CD14-positive monocyte (primary cell): ENCODE results near the gene OTUD7B. TPM values are rescaled to one million over a fixed set of nuclear protein-coding genes. Genes with fewer than 3 reads are reported as not detected.

Source experiments
- DNase-seq, 3 donors: peaks; one replicate each; pipeline ENCODE4 v3.0.0-alpha.2; 2011 to 2022
- H2AFZ ChIP-seq: 2 replicates; pipeline ENCODE4 v1.6.0; 2012; ENCODE audit warnings: mild to moderate bottlenecking, low read depth, low read length, inconsistent platforms; ENCODE audit not compliant: insufficient read depth, poor library complexity, severe bottlenecking
- H3K27ac ChIP-seq, 2 donors: 1 replicate in 1 of 2; 2 replicates in 1 of 2; pipeline ENCODE4 v1.5.1; 2012 to 2013; ENCODE audit warnings: low read length in 2 of 2, control low read depth in 1 of 2, inconsistent platforms in 1 of 2, low read depth in 1 of 2, mild to moderate bottlenecking in 1 of 2
- H3K27me3 ChIP-seq, 2 donors: one replicate each; pipeline versions ENCODE4 v1.6.0 to v1.6.1; 2011 to 2013; ENCODE audit warnings: low read length in 2 of 2; ENCODE audit not compliant: control insufficient read depth in 2 of 2, insufficient read depth in 2 of 2
- H3K36me3 ChIP-seq, 2 donors: replicated peaks in 1 of 2; 1 replicate in 1 of 2; 2 replicates in 1 of 2; pipeline versions ENCODE4 v1.5.1 to v1.6.1; 2012 to 2013; ENCODE audit warnings: low read length in 2 of 2, control low read depth in 1 of 2, inconsistent platforms in 1 of 2, mild to moderate bottlenecking in 1 of 2; ENCODE audit not compliant: insufficient read depth in 2 of 2, control insufficient read depth in 1 of 2
- H3K4me1 ChIP-seq, 2 donors: 1 replicate in 1 of 2; 2 replicates in 1 of 2; pipeline versions ENCODE4 v1.5.1 to v1.6.1; 2012 to 2013; ENCODE audit warnings: low read length in 2 of 2, control low read depth in 1 of 2, inconsistent platforms in 1 of 2, mild to moderate bottlenecking in 1 of 2, moderate library complexity in 1 of 2; ENCODE audit not compliant: insufficient read depth in 2 of 2, control insufficient read depth in 1 of 2
- H3K4me2 ChIP-seq: replicated peaks from 2 replicates; pipeline ENCODE3; 2012; ENCODE audit warnings: low read length, moderate library complexity, mild to moderate bottlenecking; ENCODE audit not compliant: poor library complexity, severe bottlenecking; ENCODE audit errors: extremely low read depth
- H3K4me3 ChIP-seq, 3 experiments: fragments of 200-600 bp in 1 of 3; sonication (generic) in 1 of 3; replicated peaks in 1 of 3; 1 replicate in 2 of 3; 2 replicates in 1 of 3; pipeline ENCODE4 v1.5.1; 2011 to 2013; ENCODE audit warnings: low read length in 3 of 3, mild to moderate bottlenecking in 3 of 3, control low read depth in 2 of 3, low read depth in 2 of 3, inconsistent platforms in 1 of 3, moderate library complexity in 1 of 3
- H3K79me2 ChIP-seq: 2 replicates; pipeline ENCODE4 v1.6.0; 2012; ENCODE audit warnings: mild to moderate bottlenecking, control low read depth, inconsistent platforms, low read length, moderate library complexity; ENCODE audit not compliant: insufficient read depth
- H3K9ac ChIP-seq: 2 replicates; pipeline ENCODE4 v1.6.0; 2017; ENCODE audit warnings: low read length, mild to moderate bottlenecking; ENCODE audit not compliant: insufficient read depth, poor library complexity, severe bottlenecking
- H3K9me3 ChIP-seq, 2 donors: replicated peaks in 1 of 2; 1 replicate in 1 of 2; 2 replicates in 1 of 2; pipeline versions ENCODE4 v1.5.1 to v1.6.1; 2012 to 2013; ENCODE audit warnings: low read length in 2 of 2, control low read depth in 1 of 2; ENCODE audit not compliant: control insufficient read depth in 1 of 2, insufficient read depth in 1 of 2
- H4K20me1 ChIP-seq: 2 replicates; pipeline ENCODE4 v1.6.0; 2012; ENCODE audit warnings: mild to moderate bottlenecking, low read length, control low read depth, moderate library complexity; ENCODE audit not compliant: insufficient read depth
- H3K27ac Mint-ChIP-seq, 7 donors: one replicate each; pipeline ENCODE4 v1.8.0; 2020; ENCODE audit warnings: mild to moderate bottlenecking in 7 of 7, mixed read lengths in 7 of 7, moderate library complexity in 6 of 7, inconsistent platforms in 2 of 7
- H3K27me3 Mint-ChIP-seq, 3 donors: one replicate each; pipeline ENCODE4 v1.8.0; 2021 to 2022; ENCODE audit warnings: low read depth in 3 of 3, mild to moderate bottlenecking in 3 of 3, mixed read lengths in 3 of 3, moderate library complexity in 3 of 3, inconsistent platforms in 1 of 3
- H3K36me3 Mint-ChIP-seq, 2 donors: one replicate each; pipeline ENCODE4 v1.8.0; 2020; ENCODE audit warnings: mixed read lengths in 2 of 2, inconsistent platforms in 1 of 2, mild to moderate bottlenecking in 1 of 2
- H3K4me1 Mint-ChIP-seq: one replicate; pipeline ENCODE4 v1.8.0; 2020; ENCODE audit warnings: mild to moderate bottlenecking, mixed read lengths
- H3K4me3 Mint-ChIP-seq, 2 donors: one replicate each; pipeline ENCODE4 v1.8.0; 2020; ENCODE audit warnings: mild to moderate bottlenecking in 2 of 2, mixed read lengths in 2 of 2, moderate library complexity in 1 of 2
- H3K9me3 Mint-ChIP-seq, 7 donors: one replicate each; pipeline ENCODE4 v1.8.0; 2020 to 2022; ENCODE audit warnings: mixed read lengths in 7 of 7, mild to moderate bottlenecking in 6 of 7, moderate library complexity in 6 of 7, inconsistent platforms in 2 of 7
- CTCF ChIP-seq: fragments of 200-600 bp; IDR thresholded peaks from one replicate; pipeline ENCODE4 v1.8.0; 2022; ENCODE audit warnings: antibody characterized with exemption, mild to moderate bottlenecking
- WGBS: methylation state at CpG from one replicate; pipeline ENCODE4 v1.1.5; 2013; ENCODE audit warnings: missing lambda C conversion rate; ENCODE audit not compliant: insufficient coverage; 5-methylcytosine and 5-hydroxymethylcytosine counted together
- intact Hi-C, 2 donors: fragments of 100-400 bp; cut with micrococcal nuclease; formaldehyde crosslinking; loops; one replicate each; pipeline versions ENCODE4 v1.15.0 to v1.15.1; 2023
- polyA plus RNA-seq, 3 donors: library from polyadenylated mRNA; depleted of rRNA in 1 of 3; unstranded in 2 of 3; stranded (reverse) in 1 of 3; fragments of 300-500 nt in 2 of 3; fragments of >200 nt in 1 of 3; fragmentation: Illumina TruSeq in 2 of 3; gene quantifications; 1 replicate in 2 of 3; 2 replicates in 1 of 3; pipeline ENCODE4 v1.2.3, GENCODE V29; 2012 to 2021

Gene OTUD7B
- polyA plus RNA-seq, 3 donors: 0.03 TPM; not detected in 2

- no peak overlapping the region for H3K4me3 Mint-ChIP-seq
- H3K4me1 Mint-ChIP-seq: peaks cover 43% of the 10 kb centered on the region
- no peaks in the 10 kb centered on the region for H3K9me3 Mint-ChIP-seq
- TF ChIP-seq CTCF: no peak
- 100% methylated on average over 1 of the region's 2 CpGs for WGBS
- H3K27me3 ChIP-seq: no peaks in the 10 kb centered on the region
- peaks cover 49 to 51% of the 10 kb centered on the region in 2 donors for H3K36me3 Mint-ChIP-seq
- peaks cover 40 to 49% of the 10 kb centered on the region in 2 donors for H3K4me1 ChIP-seq
- peaks cover 45 to 55% of the 10 kb centered on the region in 2 donors for H3K36me3 ChIP-seq
- H3K9ac ChIP-seq: no peak overlapping the region
- DNase-seq: no peak
- H3K27me3 Mint-ChIP-seq: peaks cover 0 to 2% (median 0%) of the 10 kb centered on the region in 3 donors
- H3K79me2 ChIP-seq: peaks cover 50% of the 10 kb centered on the region
- peaks cover 38% of the 10 kb centered on the region for H4K20me1 ChIP-seq
- H3K4me3 ChIP-seq: no peak overlapping the region
- no peak overlapping the region for H3K4me2 ChIP-seq
- H2AFZ ChIP-seq: no peak overlapping the region
- peak overlapping the region in 4 of 7 donors; percentile 26 to 92 (median 76) for H3K27ac Mint-ChIP-seq
- H3K9me3 ChIP-seq: no peaks in the 10 kb centered on the region
- intact Hi-C loops: loop anchor here in 1 of 2 donors (2.0 kb wide), 1 partner anchor 39 kb away; no protein-coding TSS in a partner anchor
- H3K27ac ChIP-seq: no peak overlapping the region
Measured at GRCh38 chr1:149925751-149926150, 84.8 kb downstream of the OTUD7B start.

DNA sequence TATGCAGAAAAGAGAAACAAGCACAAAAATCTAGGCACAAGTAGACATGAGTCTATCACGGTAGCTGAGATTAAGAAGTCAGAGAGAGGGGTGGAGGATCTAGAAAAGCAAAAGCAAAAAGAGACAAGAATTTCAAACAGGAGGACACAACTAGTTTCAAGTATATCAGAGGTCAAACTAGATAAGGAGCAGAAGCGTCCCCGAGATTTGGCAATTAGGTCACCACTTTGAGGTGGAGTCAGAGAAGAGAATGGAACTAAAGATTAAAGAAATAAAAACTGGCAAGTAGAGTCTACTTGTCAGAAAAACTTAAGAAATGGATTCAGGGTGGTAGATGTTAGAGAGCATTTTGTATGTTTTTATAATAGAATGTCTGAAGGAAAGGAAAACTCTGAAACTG, 85.2 kb downstream of the OTUD7B start:
- Histone ChIP-seq H3K9me3 (no peaks in the 10 kb centered on the region), H3K4me3 (no peak overlapping the region), H3K27me3 (no peaks in the 10 kb centered on the region), H3K36me3 (peaks cover 45 to 55% of the 10 kb centered on the region in 2 donors), H3K4me2 (no peak overlapping the region), H3K4me1 (peaks cover 36 to 45% of the 10 kb centered on the region in 2 donors), H3K79me2 (peaks cover 46% of the 10 kb centered on the region), H3K9ac (no peak overlapping the region), H3K27ac (no peak overlapping the region), H4K20me1 (peaks cover 38% of the 10 kb centered on the region), H2AFZ (no peak overlapping the region)
- no peak for TF ChIP-seq CTCF
- Mint-ChIP-seq H3K36me3 (peaks cover 50 to 51% of the 10 kb centered on the region in 2 donors), H3K27ac (peak overlapping the region in 2 of 7 donors; percentile 27 to 58), H3K4me3 (no peak overlapping the region), H3K9me3 (no peaks in the 10 kb centered on the region), H3K4me1 (peaks cover 39% of the 10 kb centered on the region), H3K27me3 (peaks cover 0 to 2% (median 0%) of the 10 kb centered on the region in 3 donors)
- intact Hi-C loops: loop anchor here in 1 of 2 donors (2.0 kb wide), 1 partner anchor 39 kb away; no protein-coding TSS in a partner anchor
- no peak for DNase-seq
- WGBS: 94% methylated on average over 2 of the region's 3 CpGs
